ENCODE measurements around the gene TLE5. TPM values are rescaled to one million over a fixed set of nuclear protein-coding genes. Genes with fewer than 3 reads are reported as not detected.
A peak's percentile ranks its signal among the peaks of the same experiment; 100 is the strongest.

The TLE5 gene
- total and polyA plus RNA-seq, 2 experiments from 2014 or later: 130 to 154 TPM

- TF ChIP-seq REST (IDR thresholded peaks at IDR 0.05; ENCODE audit: unreplicated experiment): no peak
- no peak for TF ChIP-seq POLR2AphosphoS5 (IDR thresholded peaks at IDR 0.05; ENCODE audit: low read depth)
- TF ChIP-seq ETS1 (IDR thresholded peaks at IDR 0.05): no peak
- TF ChIP-seq NANOG (IDR thresholded peaks at IDR 0.05; ENCODE audit: borderline replicate concordance): no peak
- TF ChIP-seq, protein P1, sequence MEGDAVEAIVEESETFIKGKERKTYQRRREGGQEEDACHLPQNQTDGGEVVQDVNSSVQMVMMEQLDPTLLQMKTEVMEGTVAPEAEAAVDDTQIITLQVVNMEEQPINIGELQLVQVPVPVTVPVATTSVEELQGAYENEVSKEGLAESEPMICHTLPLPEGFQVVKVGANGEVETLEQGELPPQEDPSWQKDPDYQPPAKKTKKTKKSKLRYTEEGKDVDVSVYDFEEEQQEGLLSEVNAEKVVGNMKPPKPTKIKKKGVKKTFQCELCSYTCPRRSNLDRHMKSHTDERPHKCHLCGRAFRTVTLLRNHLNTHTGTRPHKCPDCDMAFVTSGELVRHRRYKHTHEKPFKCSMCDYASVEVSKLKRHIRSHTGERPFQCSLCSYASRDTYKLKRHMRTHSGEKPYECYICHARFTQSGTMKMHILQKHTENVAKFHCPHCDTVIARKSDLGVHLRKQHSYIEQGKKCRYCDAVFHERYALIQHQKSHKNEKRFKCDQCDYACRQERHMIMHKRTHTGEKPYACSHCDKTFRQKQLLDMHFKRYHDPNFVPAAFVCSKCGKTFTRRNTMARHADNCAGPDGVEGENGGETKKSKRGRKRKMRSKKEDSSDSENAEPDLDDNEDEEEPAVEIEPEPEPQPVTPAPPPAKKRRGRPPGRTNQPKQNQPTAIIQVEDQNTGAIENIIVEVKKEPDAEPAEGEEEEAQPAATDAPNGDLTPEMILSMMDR (conservative IDR thresholded peaks at IDR 0.05; ENCODE audit: low read depth in 2 of 2): no peak
- no peak for TF ChIP-seq EZH2 (IDR thresholded peaks at IDR 0.05; ENCODE audit: low read depth, unreplicated experiment)
Observed at GRCh38 chr19:3065675-3066357, 3.5 kb upstream of the TLE5 start (continued).

- Histone ChIP-seq H2AFZ (no peak overlapping the region), H3K4me2 (no peak overlapping the region), H3K79me2 (replicated peaks; ENCODE audit: insufficient read depth) (peaks cover 19% of the 10 kb centered on the region), H3K4me3 (no peak overlapping the region), H3K9me2 (ENCODE audit: insufficient read depth) (no peaks in the 10 kb centered on the region), H3K36me3 (ENCODE audit: insufficient read depth) (peaks cover 6% of the 10 kb centered on the region; the same call in 1 of the 2 replicates), H3F3A (replicated peaks; ENCODE audit: low read depth) (0 out of 2 replicates have a peak, but pooled peaks cover 9% of the 10 kb centered on the region), H3K27me3 (ENCODE audit: insufficient read depth) (no peaks in the 10 kb centered on the region), H3K4me1 (ENCODE audit: insufficient read depth) (peaks cover 12% of the 10 kb centered on the region; the same call in 1 of the 2 replicates), H3K27ac (ENCODE audit: low read depth) (no peak overlapping the region), H4K20me1 (replicated peaks; ENCODE audit: insufficient read depth) (no peaks in the 10 kb centered on the region; the same call in 1 of the 2 replicates)
- H3K27ac Mint-ChIP-seq: no peak overlapping the region
- H3K27me3 Mint-ChIP-seq (ENCODE audit: insufficient read depth, low read depth, poor library complexity): peaks cover 15% of the 10 kb centered on the region
- H3K36me3 Mint-ChIP-seq (ENCODE audit: low read depth): peaks cover 12% of the 10 kb centered on the region
- H3K4me3 Mint-ChIP-seq: 0 out of 3 replicates have a peak overlapping the region, but pooled peaks have one; percentile 74
- peaks cover 11% of the 10 kb centered on the region for H3K4me1 Mint-ChIP-seq
- DNase-seq (ENCODE audit: low spot score) (no peak), ATAC-seq (no peak)
- no peaks in the 10 kb centered on the region for H3K9me3 Mint-ChIP-seq
- TF ChIP-seq ETS1 (IDR thresholded peaks at IDR 0.05) (no peak), STAT1 (IDR thresholded peaks at IDR 0.05; ENCODE audit: unreplicated experiment) (no peak), EZH2phosphoT487 (IDR thresholded peaks at IDR 0.05; ENCODE audit: unreplicated experiment) (no peak), CREB1 (CRISPR knock-in tag; IDR thresholded peaks at IDR 0.05; ENCODE audit: low read depth) (no peak), NANOG (IDR thresholded peaks at IDR 0.05; ENCODE audit: borderline replicate concordance) (no peak), REST (IDR thresholded peaks at IDR 0.05; ENCODE audit: unreplicated experiment) (no peak), JUNB (IDR thresholded peaks at IDR 0.05; ENCODE audit: unreplicated experiment) (no peak)
Observed at GRCh38 chr19:3064011-3064330, 1.7 kb upstream of the TLE5 start.

Data from GM23338 (cell line).